OCI-LY7 (cell line): ENCODE results near the gene SDF4. TPM values are rescaled to one million over a fixed set of nuclear protein-coding genes. Genes with fewer than 3 reads are reported as not detected.

ENCODE experiments used
- BruUV-seq: library from RNA; stranded (reverse); fragments of 400-500 nt; replicated peaks from 2 replicates; lab custom pipeline; 2021; lab: Mats Ljungman, UMichigan
- CTCF ChIA-PET: fragments of 300-600 bp; sonication (Branson Sonifier 250); formaldehyde crosslinking; loops from one replicate; lab custom pipeline; 2022; ENCODE audit warnings: antibody characterized with exemption; ENCODE audit not compliant: unreplicated experiment; lab: Charles Lee
- POLR2A ChIA-PET: fragments of 300-600 bp; sonication (Branson Sonifier 250); formaldehyde crosslinking; loops from one replicate; lab custom pipeline; 2022; ENCODE audit warnings: antibody characterized with exemption; lab: Charles Lee
- DNase-seq: peaks from one replicate; pipeline ENCODE4 v3.0.0-alpha.2; 2015; ENCODE audit warnings: low spot score
- H2AFZ ChIP-seq: fragments of 200-600 bp; sonication (generic), shearing (Covaris generic); 2 replicates; pipeline ENCODE4 v1.6.1; 2014; ENCODE audit warnings: mild to moderate bottlenecking, antibody characterized with exemption, low read length, moderate library complexity
- H3K27ac ChIP-seq: fragments of 200-600 bp; sonication (generic); 2 replicates; pipeline ENCODE4 v1.5.1; 2014; ENCODE audit warnings: mixed run types, low read depth, mild to moderate bottlenecking, moderate library complexity, low read length, inconsistent platforms; ENCODE audit not compliant: poor library complexity, severe bottlenecking
- H3K36me3 ChIP-seq: fragments of 200-600 bp; sonication (generic); 2 replicates; pipeline ENCODE4 v1.6.1; 2014; ENCODE audit warnings: mild to moderate bottlenecking, antibody characterized with exemption, low read length, moderate library complexity, mixed read lengths; ENCODE audit not compliant: insufficient read depth
- H3K4me1 ChIP-seq: fragments of 200-600 bp; sonication (generic); 2 replicates; pipeline ENCODE4 v1.5.1; 2014; ENCODE audit warnings: mild to moderate bottlenecking, low read length; ENCODE audit not compliant: insufficient read depth, poor library complexity, severe bottlenecking
- H3K4me2 ChIP-seq: fragments of 200-600 bp; sonication (generic); 2 replicates; pipeline ENCODE4 v1.6.1; 2014; ENCODE audit warnings: mild to moderate bottlenecking, low read length
- H3K4me3 ChIP-seq: fragments of 200-600 bp; sonication (generic); 2 replicates; pipeline ENCODE4 v1.5.1; 2014; ENCODE audit warnings: mild to moderate bottlenecking, low read depth, low read length; ENCODE audit not compliant: poor library complexity, severe bottlenecking
- H3K79me2 ChIP-seq: fragments of 200-600 bp; sonication (generic); 2 replicates; pipeline ENCODE4 v1.6.1; 2016; ENCODE audit warnings: low read depth, mild to moderate bottlenecking, low read length, moderate library complexity, mixed read lengths; ENCODE audit not compliant: insufficient read depth
- H3K9me2 ChIP-seq: fragments of 200-600 bp; sonication (generic); 2 replicates; pipeline ENCODE4 v1.6.1; 2016; ENCODE audit warnings: mild to moderate bottlenecking, low read length, mixed read lengths; ENCODE audit not compliant: insufficient read depth
- H3K9me3 ChIP-seq: fragments of 200-600 bp; sonication (generic); 2 replicates; pipeline ENCODE4 v1.6.1; 2014; ENCODE audit warnings: mild to moderate bottlenecking, mixed run types, low read length, mixed read lengths
- H4K20me1 ChIP-seq: fragments of 200-600 bp; sonication (generic); 2 replicates; pipeline ENCODE4 v1.6.1; 2014; ENCODE audit warnings: mild to moderate bottlenecking, antibody characterized with exemption, low read length, moderate library complexity, mixed read lengths; ENCODE audit not compliant: insufficient read depth
- EZH2phosphoT487 ChIP-seq: fragments of 200-600 bp; sonication (generic); IDR thresholded peaks from 2 replicates; pipeline ENCODE4 v1.6.1; 2018; ENCODE audit warnings: low read depth, borderline replicate concordance, mild to moderate bottlenecking, mixed run types, antibody characterized with exemption, low read length, moderate library complexity, mixed read lengths
- intact Hi-C: fragments of 100-400 bp; cut with micrococcal nuclease; formaldehyde crosslinking; loops from one replicate; pipeline ENCODE4 v1.10.0; 2022; ENCODE audit not compliant: unreplicated experiment
- total RNA-seq, 2 experiments: library from RNA; depleted of rRNA in 1 of 2; stranded (reverse); fragments of >200 nt in 1 of 2; shearing (Covaris generic) in 1 of 2; gene quantifications; 2 replicates each; pipeline ENCODE4 v1.2.3, GENCODE V29; 2014 to 2022
- TF ChIP-seq, protein P1 (sequence below): fragments of 200-600 bp; sonication (generic); conservative IDR thresholded peaks from 2 replicates; pipeline ENCODE4 v1.5.1; 2014; ENCODE audit warnings: mild to moderate bottlenecking, antibody characterized with exemption, low read length, moderate library complexity, mixed read lengths

SDF4 gene
- total RNA-seq, 2 experiments from 2014 or later = 47.7 to 85.7 TPM

- H3K79me2 ChIP-seq = 0 out of 2 replicates have a peak, but pooled peaks cover 1% of the 10 kb centered on the region
- H3K9me2 ChIP-seq = no peaks in the 10 kb centered on the region
- POLR2A ChIA-PET = no interaction called here
- no peaks in the 10 kb centered on the region for H4K20me1 ChIP-seq
- no peak overlapping the region for H3K27ac ChIP-seq
- intact Hi-C loops = loop anchor here (10.0 kb wide), 1 partner anchor 205 kb away; no protein-coding TSS in a partner anchor
- no peak for TF ChIP-seq EZH2phosphoT487
- TF ChIP-seq, protein P1, sequence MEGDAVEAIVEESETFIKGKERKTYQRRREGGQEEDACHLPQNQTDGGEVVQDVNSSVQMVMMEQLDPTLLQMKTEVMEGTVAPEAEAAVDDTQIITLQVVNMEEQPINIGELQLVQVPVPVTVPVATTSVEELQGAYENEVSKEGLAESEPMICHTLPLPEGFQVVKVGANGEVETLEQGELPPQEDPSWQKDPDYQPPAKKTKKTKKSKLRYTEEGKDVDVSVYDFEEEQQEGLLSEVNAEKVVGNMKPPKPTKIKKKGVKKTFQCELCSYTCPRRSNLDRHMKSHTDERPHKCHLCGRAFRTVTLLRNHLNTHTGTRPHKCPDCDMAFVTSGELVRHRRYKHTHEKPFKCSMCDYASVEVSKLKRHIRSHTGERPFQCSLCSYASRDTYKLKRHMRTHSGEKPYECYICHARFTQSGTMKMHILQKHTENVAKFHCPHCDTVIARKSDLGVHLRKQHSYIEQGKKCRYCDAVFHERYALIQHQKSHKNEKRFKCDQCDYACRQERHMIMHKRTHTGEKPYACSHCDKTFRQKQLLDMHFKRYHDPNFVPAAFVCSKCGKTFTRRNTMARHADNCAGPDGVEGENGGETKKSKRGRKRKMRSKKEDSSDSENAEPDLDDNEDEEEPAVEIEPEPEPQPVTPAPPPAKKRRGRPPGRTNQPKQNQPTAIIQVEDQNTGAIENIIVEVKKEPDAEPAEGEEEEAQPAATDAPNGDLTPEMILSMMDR = no peak
- no TSS peak for BruUV-seq
- H3K4me2 ChIP-seq = no peak overlapping the region
- DNase-seq = no peak
- H3K4me3 ChIP-seq = no peak overlapping the region
- H3K9me3 ChIP-seq = no peaks in the 10 kb centered on the region
- H3K36me3 ChIP-seq = no peaks in the 10 kb centered on the region
- H3K4me1 ChIP-seq = no peaks in the 10 kb centered on the region
- CTCF ChIA-PET = no interaction called here
- no peak overlapping the region for H2AFZ ChIP-seq
These were observed 8.0 kb upstream of the SDF4 start for GRCh38 chr1:1239614-1240347.

DNA sequence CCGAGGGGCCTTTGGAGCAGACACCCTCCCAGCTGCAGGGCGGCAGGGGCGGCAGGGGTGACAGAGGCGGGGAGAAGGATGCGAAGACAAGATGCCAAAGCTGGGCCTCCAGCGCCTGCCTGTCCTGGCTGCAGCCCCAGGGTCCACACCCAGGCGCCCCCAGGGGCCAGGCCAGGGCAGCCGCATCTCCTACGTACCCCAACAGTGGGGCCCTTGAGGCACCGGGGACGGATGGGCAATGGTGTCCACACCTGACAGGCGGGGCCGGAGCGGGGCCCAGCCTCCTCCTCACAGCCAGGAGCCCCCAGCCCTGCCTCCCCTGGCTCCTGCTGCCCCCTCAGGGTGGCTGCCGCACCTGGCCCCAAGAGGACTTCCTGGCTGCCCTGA is 7.4 kb upstream of the SDF4 start:
- intact Hi-C loops = loop anchor here (10.0 kb wide), 1 partner anchor 204 kb away; no protein-coding TSS in a partner anchor
- POLR2A ChIA-PET = no interaction called here

More for the DNA sequence above, 7.4 kb upstream of the SDF4 start:
- H3K4me3 ChIP-seq = no peak overlapping the region
- H3K4me1 ChIP-seq = no peaks in the 10 kb centered on the region
- H3K27ac ChIP-seq = no peak overlapping the region
- no peaks in the 10 kb centered on the region for H3K9me2 ChIP-seq
- no peak overlapping the region for H2AFZ ChIP-seq
- peaks cover 7% of the 10 kb centered on the region; the same call in 1 of the 2 replicates for H3K79me2 ChIP-seq
- H3K36me3 ChIP-seq = no peaks in the 10 kb centered on the region
- no peak for DNase-seq
- H3K4me2 ChIP-seq = no peak overlapping the region
- BruUV-seq = no TSS peak
- TF ChIP-seq, protein P1 = no peak
- TF ChIP-seq EZH2phosphoT487 = no peak
- H4K20me1 ChIP-seq = no peaks in the 10 kb centered on the region
- CTCF ChIA-PET = no interaction called here
- no peaks in the 10 kb centered on the region for H3K9me3 ChIP-seq
